NCI-H2029 treated with DMSO at 0.1 percent for 48 hours (cell line): ENCODE data around the gene LANCL3.
"Not testable (repeated sequence)": the region's sequence is repeated elsewhere in the genome, so short reads cannot be mapped to it uniquely, and the experiment has no call there.

Experiments used
- DNase-seq: peaks from one replicate; lab custom pipeline; 2025; lab: John Stamatoyannopoulos, UW

The LANCL3 gene

DNA sequence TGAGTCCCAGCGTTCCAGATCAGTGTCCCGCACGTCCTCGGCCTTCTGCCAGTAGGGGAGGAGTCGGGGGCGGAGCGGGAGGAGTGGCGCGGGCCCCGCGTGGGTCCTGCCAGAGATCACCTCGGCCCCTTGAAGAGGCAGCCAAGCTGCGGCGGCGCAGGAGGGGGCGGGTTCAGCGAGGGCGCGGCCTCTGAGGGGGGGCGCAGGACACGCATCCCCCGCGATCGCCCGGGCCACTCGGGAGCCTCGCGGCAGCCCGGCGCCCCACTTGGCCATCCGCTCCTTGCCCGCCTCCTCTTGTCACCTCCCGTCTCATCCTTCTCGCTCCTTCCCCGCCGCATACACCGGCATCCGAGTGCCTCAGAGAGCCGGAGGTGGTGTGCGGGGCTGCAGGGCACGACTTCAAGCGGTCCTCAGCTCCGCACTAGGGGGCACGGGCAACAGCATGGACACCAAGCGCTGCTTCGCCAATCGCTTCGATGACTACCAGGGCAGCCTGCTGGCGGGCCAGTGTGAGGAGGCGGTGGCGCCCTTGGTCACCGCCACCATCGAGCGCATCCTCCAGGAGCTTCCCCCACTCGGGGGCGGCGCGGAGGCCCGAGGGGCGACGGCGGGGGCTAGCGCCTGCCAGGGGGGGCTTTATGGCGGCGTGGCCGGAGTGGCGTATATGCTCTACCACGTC, at the start of gene LANCL3:
TSS of gene LANCL3 (plus strand) at position 236 of the 682 bp plus-strand sequence. CDS start at position 446, 210 bp downstream.
- DNase-seq, result not testable (repeated sequence)

DNA sequence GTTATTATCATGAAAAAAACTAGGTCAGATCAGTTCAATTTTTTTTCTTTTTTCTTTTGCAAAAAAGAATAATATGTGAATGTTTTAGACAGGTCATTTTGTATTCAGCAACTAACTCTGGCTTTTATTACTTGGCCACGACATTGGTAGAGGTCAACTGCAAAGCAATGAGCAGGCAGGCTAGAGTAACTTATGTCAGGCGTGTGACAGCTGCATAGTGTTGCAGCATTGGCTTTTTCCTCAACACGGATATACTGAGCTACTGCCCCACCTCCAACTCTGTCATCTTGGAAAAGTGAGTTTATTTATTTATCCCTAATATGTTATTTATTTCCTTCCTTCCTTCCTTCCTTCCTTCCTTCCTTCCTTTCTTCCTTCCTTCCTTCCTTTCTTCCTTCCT, 47.8 kb upstream of the LANCL3 start:
- not testable (repeated sequence) for DNase-seq

- no peak for DNase-seq
Measured at GRCh38 chrX:37541991-37542390, 29.5 kb upstream of the LANCL3 start.

DNA sequence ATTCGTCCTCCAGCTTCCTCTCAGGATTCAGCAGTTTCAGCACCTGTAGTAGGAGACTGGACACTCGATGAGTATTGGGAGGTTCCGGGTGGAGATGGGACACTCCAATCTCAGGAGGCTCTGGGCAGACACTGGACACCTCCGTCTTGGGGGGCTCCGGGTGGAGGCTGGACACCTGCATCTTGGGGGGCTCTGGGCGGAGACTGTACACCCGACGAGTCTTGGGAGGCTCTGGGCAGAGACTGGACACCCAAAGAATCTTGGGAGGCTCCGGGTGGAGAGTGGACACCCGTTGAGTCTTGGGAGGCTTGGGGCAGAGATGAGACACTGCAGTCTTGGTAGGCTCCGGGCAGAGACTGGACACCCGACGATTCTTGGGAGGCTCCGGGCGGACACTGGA, 28.7 kb upstream of the LANCL3 start:
- DNase-seq, result no peak

DNA sequence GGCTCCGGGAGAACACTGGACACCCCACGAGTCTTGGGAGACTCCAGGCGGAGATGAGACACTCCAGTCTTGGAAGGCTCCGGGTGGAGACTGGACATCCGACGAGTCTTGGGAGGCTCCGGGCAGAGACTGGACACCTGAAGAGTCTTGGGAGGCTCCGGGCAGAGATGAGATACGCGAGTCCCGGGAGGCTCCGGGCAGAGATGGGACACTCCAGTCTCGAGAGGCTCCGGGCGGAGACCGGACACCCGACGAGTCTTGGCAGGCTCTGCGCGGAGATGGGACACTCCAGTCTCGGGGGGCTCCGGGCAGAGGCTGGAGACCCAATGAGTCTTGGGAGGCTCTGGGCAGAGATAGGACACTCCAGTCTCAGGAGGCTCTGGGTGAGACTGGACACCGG, 28.1 kb upstream of the LANCL3 start:
- no peak for DNase-seq

DNA sequence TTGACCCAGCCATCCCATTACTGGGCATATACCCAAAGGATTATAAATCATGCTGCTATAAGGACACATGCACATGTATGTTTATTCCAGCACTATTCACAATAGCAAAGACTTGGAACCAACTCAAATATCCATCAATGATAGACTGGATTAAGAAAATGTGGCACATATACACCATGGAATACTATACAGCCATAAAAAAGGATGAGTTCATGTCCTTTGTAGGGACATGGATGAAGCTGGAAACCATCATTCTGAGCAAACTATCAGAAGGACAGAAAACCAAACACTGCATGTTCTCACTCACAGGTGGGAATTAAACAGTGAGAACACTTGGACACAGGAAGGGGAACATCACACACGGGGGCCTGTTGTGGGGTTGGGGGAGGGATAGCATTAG, 26.9 kb upstream of the LANCL3 start:
- DNase-seq, result not testable (repeated sequence)

- DNase-seq, result no peak
Measured at GRCh38 chrX:37545066-37545465, 26.4 kb upstream of the LANCL3 start.

DNA sequence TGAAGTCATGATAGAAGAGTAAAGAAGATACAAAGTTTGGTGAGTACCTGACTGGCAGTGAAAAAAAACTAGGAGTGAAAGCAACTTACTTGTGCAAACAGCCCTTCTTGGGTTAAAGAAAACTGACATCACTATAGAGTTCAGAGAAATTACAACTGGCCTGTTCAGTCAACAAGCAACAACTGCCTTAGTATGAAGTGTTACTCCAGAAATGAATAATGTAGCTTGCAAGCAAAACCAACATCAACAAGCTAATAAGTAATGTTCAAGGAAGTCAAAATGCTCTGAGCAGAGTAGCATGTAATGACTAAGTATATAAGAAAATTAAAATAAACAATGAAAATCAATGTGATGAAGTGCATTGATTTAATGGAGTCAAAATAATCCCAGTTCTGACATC, 21.8 kb upstream of the LANCL3 start:
- not testable (repeated sequence) for DNase-seq

GRCh38 chrX:37553476-37553875, 18.0 kb upstream of the LANCL3 start:
- DNase-seq, result no peak

- DNase-seq, result not testable (repeated sequence)
Measured at GRCh38 chrX:37565254-37565653, 6.2 kb upstream of the LANCL3 start.

GRCh38 chrX:37570349-37570748, 1.1 kb upstream of the LANCL3 start:
- DNase-seq, result not testable (repeated sequence)

DNA sequence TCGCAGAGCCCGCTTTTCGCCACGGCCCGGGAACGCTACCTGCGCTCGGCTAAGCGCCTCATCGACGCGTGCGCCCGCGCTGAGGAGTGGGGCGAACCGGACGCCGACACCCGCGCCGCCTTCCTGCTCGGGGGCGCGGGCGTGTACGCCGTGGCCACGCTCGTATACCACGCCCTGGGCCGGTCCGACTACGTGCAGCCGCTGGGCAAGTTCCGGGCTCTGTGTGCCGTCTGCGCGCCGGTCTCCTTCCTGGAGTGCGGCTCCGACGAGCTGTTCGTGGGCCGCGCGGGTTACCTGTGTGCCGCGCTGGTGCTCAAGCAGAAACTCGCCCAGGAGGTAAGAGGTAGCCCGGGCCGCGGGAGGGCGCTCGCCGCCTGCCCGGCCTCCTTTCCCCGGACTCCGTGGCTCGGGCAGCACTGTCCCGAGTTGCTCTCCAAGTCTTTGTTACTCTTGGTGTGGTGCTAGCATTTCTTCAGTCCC, 687 bp downstream of the LANCL3 start:
- not testable (repeated sequence) for DNase-seq

DNA sequence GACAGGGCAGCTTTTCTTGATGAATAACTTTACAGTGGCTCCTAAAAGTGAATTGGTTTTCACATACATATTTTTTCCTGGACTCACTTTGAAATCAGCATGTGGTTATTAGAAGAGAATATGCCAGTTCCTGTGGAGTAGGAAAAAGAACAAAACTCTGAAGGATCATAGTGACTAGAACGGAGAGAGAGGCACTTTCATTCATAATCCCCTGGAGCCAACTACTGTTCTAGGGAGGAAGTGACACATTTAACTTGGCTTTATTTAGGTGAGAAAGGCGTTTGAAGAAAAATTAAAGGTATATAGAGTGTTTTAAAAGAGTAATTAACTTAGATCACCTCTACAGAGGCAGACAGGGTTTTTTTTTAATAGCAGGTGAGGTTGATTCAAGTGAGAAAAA, 1.7 kb downstream of the LANCL3 start:
- not testable (repeated sequence) for DNase-seq

- DNase-seq, result no peak
Measured at GRCh38 chrX:37578045-37578444, 6.6 kb downstream of the LANCL3 start.

DNA sequence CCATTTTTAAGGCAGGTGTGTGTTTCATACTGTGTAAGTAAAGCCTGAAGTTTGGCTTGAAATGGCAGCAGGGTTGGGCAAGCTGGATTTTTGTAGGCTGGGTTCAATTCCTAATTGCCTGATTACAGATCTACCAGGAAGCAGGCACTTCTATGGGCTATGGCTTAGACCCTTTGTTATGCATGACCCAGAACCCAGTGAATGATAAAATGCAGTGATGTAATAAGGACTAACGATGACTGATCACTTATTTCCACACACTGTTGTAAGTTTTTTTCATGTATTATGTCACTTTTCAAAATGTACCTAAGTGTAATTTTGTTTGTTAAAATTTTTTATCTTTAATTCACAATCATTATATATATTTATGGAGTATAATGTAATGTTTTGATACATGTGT, 8.6 kb downstream of the LANCL3 start:
- DNase-seq, result no peak

GRCh38 chrX:37587337-37587736, 15.9 kb downstream of the LANCL3 start:
- DNase-seq, result not testable (repeated sequence)

DNA sequence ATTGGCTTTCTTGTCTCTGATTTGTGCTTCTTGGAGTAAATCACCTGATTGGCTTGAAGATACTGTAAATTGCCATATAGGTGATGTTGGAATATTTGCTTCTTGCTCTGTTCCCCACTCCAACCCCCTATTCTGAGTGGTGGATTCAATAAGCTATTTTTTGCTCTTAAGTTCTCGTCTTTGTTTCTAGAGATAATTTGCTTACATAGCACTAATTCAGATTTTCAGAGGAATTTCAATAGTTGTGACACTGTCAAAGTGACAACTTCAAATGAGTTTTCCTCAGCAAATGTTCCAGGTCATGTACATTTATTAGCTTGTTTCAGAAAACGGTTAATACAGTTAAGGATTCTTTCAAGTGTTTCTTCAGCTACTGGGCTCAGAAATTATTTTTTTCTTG, 18.6 kb downstream of the LANCL3 start:
- no peak for DNase-seq

DNA sequence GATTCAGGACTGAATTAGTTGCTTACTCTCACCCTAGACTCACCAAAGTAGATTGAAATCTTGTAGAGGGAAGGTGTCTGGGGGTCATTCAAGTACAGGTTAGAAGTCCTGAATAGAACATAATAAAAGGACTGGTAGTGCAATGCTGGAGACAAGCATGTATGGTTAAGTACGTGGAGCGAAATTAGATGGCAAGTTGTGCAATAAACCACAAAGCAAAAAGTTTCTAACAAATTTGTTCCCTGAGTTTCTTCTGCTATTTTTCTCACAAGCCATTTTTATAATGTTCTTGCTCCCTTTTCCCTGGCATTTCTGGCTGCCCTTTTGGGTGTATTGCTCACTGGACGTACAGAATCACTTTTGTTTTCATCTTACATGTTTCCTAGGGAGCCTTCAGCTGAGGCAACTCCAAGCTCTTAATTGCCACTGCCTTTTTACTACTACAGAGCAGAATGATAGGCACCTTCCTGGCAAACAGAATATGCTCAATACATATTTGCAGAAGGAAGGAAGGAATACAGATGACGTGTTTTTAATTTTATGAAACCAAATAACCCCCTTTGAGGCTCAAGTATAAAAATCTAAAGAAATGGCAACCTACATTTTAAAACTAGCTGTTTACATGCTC, 23.4 kb downstream of the LANCL3 start:
- no peak for DNase-seq

- DNase-seq, result peak; percentile 65
Measured at GRCh38 chrX:37599729-37600128, 28.3 kb downstream of the LANCL3 start.

GRCh38 chrX:37603938-37604409, 32.5 kb downstream of the LANCL3 start:
- DNase-seq, result no peak

DNA sequence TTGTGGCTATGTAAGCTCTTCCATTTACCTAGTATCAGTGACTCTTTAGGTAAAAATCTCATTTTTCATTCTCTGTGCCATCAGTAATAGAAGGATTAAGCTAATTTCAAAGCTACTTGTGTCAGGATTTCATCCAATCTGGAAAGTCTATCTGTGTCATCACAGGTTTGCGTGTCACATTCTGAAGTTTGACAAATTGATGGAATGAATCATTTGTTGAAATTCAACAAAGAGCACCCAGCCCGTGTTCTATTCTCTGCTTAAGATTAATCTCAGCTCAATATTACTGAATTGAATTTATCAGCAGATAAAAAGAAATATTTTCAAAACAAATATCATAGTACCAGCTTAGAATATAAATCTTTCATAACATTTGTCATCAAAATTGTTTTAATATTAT, 35.8 kb downstream of the LANCL3 start:
- no peak for DNase-seq

GRCh38 chrX:37608156-37608555, 36.7 kb downstream of the LANCL3 start:
- DNase-seq, result no peak

- no peak for DNase-seq
Measured at GRCh38 chrX:37609727-37610126, 38.3 kb downstream of the LANCL3 start.
